ENCODE results near the gene SLC25A21.
A peak's percentile ranks its signal among the peaks of the same experiment; 100 is the strongest.
"Not testable (repeated sequence)": the region's sequence is repeated elsewhere in the genome, so short reads cannot be mapped to it uniquely, and the experiment has no call there.

Gene SLC25A21

DNA sequence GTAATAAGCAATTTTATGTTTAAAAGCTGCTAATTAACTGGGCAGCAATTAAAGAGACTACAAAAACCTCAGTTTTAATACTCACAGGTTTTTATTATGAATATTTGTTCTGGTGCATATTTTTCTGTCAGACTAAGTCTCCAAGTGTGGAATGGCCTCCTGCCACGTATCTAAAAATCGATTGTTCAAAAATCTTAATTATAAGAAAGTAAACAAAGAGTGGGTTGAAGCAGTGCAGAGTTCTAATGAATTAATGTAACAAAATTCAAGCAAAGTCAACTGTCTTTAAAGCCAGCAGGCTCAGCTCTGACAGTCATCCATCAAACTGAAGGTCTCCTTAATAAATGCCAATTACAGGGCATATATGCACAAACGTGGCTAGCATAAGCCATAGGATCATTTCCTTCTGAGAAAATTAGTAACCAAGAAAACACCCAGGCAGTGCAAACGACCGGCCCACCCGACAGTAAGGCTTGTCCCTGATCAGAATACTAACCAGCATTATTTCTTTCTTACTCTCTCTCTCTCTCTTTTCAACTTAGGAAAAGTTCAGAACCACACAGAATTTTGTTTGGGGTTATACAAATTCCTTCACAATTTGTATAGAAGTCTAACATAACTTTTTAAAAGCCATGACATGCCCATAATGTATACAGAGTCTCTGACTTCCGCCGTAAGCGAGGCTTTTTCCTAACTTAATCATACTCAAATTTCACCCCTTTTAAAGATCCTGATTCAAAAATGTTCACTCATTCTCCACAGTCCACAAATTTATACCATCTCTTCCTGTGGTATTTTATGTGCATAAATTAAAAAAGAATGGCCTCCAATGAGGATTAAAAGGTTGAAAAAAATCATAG, 83.8 kb downstream of the SLC25A21 start:
- no peak for DNase-seq (ENCODE audit: low read depth)

DNA sequence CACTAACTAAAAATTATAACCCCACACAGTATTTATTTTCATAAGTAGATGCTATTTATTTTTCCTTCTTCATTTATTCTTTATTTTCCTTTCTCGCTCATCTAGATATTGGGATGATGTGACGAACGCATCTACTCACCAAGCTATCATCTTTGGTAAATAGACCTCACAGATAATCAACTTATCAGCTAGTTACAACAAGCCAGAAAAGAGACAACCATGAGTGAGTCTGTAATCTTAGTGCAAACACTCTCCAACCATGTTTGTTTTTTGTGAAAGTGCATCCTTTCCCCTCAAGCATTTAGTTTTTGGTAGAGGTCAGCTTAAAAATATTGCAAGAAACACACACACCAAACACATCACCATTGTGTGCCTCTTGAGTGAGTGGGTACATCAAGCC, 84.9 kb downstream of the SLC25A21 start:
- DNase-seq (ENCODE audit: low read depth): no peak

- no peak for DNase-seq (ENCODE audit: low read depth)
Observed at GRCh38 chr14:37083599-37083998, 88.8 kb downstream of the SLC25A21 start.

DNA sequence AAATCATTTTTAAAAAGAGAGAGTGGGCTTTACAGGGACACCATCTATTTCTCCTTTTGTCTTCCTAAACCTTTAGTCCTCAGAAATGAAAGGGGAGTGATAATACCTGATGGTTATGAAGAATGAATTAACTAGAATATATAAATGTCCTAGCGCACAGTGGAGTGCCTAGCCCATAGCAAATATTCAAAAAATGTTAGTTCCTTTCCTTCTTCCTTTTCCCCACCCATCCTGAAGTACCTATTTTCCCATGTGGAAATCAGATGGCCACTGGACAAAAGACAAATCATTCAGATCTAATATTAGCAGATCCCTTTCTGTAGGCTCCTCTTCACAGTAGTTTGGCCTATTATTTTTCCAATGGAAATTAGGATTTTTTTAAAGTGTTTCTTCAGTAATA, 90.0 kb downstream of the SLC25A21 start:
- DNase-seq (ENCODE audit: low read depth): no peak

GRCh38 chr14:37081856-37082255, 90.5 kb downstream of the SLC25A21 start:
- DNase-seq (ENCODE audit: low read depth): no peak

DNA sequence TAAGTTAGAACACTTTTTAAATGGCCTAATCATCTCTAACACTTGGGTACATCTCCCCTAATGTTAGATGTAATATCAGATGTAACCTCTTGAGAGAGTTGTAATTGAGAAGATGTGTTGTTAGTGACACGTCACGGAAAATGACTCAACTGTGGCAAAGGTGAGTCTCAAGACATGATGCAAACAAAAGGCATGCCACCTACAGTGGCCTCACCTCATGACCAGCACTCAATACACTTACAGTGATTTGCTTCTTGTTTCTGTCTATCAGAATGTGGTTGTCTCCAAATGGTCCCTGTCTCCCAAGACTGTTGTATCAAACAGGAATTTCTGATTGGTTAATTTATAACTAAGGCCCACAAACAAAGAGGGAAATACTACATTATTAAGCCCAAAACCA, 91.2 kb downstream of the SLC25A21 start:
- DNase-seq (ENCODE audit: low read depth): no peak

DNA sequence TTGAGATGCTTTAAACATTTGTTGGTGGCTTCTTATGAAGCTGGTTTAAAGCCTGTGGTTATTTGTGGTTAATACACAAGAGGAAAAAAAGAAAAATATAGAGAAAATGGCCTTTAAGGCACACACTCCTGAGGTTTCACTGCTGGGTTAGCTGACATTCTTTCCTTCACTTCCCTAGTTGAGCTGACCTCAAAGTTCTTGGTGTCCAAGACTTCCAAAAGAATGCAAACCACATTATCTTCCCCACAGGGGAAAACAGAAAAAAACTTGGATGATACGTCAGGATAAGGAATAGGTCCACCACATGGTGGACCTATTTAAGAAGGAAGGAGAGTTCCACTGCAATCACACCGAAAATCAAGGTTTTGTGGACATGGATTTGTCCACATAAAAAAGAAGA, 94.3 kb downstream of the SLC25A21 start:
- DNase-seq (ENCODE audit: low read depth): no peak

DNA sequence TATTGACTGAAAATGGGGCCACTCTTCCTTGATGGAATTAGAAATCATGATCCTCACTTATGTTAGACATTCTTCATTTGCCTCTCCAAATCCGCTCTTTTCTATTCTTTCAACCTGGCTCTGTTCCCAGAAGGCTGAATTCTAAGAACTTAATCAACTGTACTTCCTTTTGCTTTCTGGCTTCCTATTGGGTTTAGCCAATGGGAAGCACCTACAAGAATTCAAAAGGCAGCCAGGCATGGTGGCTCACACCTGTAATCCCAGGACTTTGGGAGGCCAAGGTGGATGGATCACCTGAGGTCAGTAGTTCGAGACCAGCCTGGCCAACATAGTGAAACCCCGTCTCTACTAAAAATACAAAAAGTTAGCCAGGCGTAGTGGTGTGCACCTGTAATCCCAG, 98.1 kb downstream of the SLC25A21 start:
- DNase-seq (ENCODE audit: low read depth): not testable (repeated sequence)

- DNase-seq (ENCODE audit: low read depth): no peak
Observed at GRCh38 chr14:37063467-37064240, 108.8 kb downstream of the SLC25A21 start.

GRCh38 chr14:37062191-37062803, 110.1 kb downstream of the SLC25A21 start:
- no peak for DNase-seq (ENCODE audit: low read depth)

- DNase-seq (ENCODE audit: low read depth): no peak
Observed at GRCh38 chr14:37061697-37062096, 110.7 kb downstream of the SLC25A21 start.

GRCh38 chr14:37060496-37061260, 111.7 kb downstream of the SLC25A21 start:
- no peak for DNase-seq (ENCODE audit: low read depth)

- DNase-seq (ENCODE audit: low read depth): no peak
Observed at GRCh38 chr14:37057776-37058175, 114.6 kb downstream of the SLC25A21 start.

DNA sequence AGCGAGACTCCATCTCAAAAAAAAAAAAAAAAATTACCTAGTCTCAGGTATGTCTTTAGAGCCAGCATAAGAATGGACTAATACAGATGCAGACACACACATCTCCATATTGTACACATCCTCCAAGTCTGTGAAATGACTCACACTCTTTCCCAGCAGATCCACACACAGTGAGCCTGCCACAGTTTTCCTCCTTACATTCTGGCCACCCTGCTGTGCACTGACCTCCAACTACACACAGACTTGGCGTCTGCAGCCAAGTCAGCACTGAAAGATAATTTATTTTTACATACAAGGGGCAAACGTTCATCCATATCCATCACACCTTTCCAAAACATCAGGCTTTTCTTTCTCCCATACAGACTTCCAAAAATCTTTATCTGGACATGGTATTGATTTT, 115.9 kb downstream of the SLC25A21 start:
- DNase-seq (ENCODE audit: low read depth): peak; percentile 21

GRCh38 chr14:37054869-37055268, 117.5 kb downstream of the SLC25A21 start:
- DNase-seq (ENCODE audit: low read depth): no peak

DNA sequence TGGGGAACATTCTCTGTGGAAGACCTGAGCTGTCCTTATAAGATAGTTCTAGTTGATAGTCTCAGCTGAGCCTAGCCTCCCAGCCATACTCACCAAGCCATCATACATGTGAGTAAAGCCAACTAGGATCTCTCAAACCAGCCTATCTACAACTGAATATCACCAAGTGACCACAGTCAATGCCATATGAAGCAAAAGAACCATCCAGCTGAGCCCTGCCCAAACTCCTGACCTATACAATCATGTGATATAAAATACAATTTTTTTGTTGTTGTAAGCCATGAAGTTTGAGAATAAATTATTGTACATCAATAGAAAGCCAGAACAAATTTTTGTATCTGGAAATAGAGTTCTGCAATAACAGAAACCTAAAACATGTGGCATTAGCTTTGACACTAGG, 118.3 kb downstream of the SLC25A21 start:
- DNase-seq (ENCODE audit: low read depth): no peak

DNA sequence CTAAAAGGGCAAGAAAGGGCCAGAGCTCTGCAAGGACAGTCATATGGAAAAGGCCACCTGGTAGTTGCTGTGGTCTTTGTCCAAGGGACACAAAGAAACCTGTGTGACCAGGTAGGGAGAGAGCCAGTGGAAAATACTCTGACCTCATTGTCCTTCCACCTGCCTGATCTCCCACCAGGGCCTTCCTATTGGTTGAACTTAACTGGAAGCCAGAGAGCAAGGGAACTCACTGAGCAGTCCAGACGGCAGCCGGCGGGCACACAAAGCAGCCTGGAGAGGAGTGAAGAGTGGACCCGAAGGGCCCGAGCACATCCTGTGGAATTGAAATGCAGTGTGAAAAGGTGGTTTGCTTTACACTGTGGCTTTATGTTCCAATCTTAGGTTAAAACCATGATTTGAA, 120.7 kb downstream of the SLC25A21 start:
- no peak for DNase-seq (ENCODE audit: low read depth)

- no peak for DNase-seq (ENCODE audit: low read depth)
Observed at GRCh38 chr14:37051153-37051552, 121.3 kb downstream of the SLC25A21 start.

DNA sequence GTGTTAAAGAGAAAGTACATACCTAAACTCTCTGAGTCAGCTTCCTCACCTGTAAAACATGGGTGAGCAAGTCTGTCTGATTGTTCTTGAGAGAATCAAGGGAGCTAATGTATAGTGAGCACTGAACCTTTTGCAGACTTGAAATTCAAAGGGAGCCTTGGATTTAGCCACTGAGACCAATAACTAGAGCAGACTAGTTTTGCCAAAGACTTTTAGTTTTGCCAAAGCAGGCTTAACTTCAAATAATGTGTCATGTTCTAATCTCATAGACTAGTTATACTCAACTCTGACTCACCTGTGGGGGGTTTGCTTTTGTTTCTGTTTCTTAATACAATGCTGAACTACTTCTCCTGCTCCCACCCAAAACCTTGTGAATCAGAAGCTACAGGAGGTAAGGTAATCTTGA, 123.7 kb downstream of the SLC25A21 start:
- no peak for DNase-seq (ENCODE audit: low read depth)

GRCh38 chr14:37047996-37048395, 124.4 kb downstream of the SLC25A21 start:
- no peak for DNase-seq (ENCODE audit: low read depth)

- DNase-seq (ENCODE audit: low read depth): no peak
Observed at GRCh38 chr14:37047226-37047625, 125.2 kb downstream of the SLC25A21 start.

GRCh38 chr14:37046815-37047214, 125.6 kb downstream of the SLC25A21 start:
- DNase-seq (ENCODE audit: low read depth): no peak
